SU-DHL-6 (cell line): ENCODE results near the gene TBC1D10B.

Experiments
- H2AFZ ChIP-seq: fragments of 200-600 bp; sonication (generic); 2 replicates; pipeline ENCODE4 v1.6.1; 2014; ENCODE audit warnings: low read depth, mild to moderate bottlenecking, moderate library complexity, mixed read lengths, antibody characterized with exemption, low read length; ENCODE audit not compliant: severe bottlenecking
- H3F3A ChIP-seq: fragments of 200-600 bp; shearing (Covaris generic); 2 replicates; pipeline ENCODE4 v1.6.0; 2016; ENCODE audit warnings: antibody characterized with exemption, mild to moderate bottlenecking; ENCODE audit not compliant: insufficient read depth
- H3K27ac ChIP-seq: fragments of 200-600 bp; sonication (generic); 2 replicates; pipeline ENCODE4 v1.5.1; 2016; ENCODE audit warnings: low read depth, mild to moderate bottlenecking, low read length, moderate library complexity, mixed read lengths
- H3K27me3 ChIP-seq: fragments of 200-600 bp; sonication (generic), shearing (Covaris generic); 2 replicates; pipeline ENCODE4 v1.6.0; 2014; ENCODE audit warnings: mild to moderate bottlenecking, low read length
- H3K36me3 ChIP-seq: fragments of 200-600 bp; sonication (generic); 2 replicates; pipeline ENCODE4 v1.6.1; 2014; ENCODE audit warnings: mild to moderate bottlenecking, low read length, mixed read lengths
- H3K4me2 ChIP-seq: fragments of 300-600, 200-600 bp; shearing (Covaris generic), sonication (generic); 2 replicates; pipeline ENCODE4 v1.6.0; 2014; ENCODE audit warnings: low read length, low read depth, mild to moderate bottlenecking; ENCODE audit not compliant: poor library complexity, severe bottlenecking
- H3K4me3 ChIP-seq: fragments of 200-600 bp; sonication (generic); 2 replicates; pipeline ENCODE4 v1.5.1; 2014; ENCODE audit warnings: antibody characterized with exemption, low read length, mild to moderate bottlenecking, mixed read lengths; ENCODE audit not compliant: insufficient read depth, poor library complexity, severe bottlenecking
- H3K79me2 ChIP-seq: fragments of 200-600 bp; sonication (generic); 2 replicates; pipeline ENCODE4 v1.6.1; 2014; ENCODE audit warnings: mild to moderate bottlenecking, low read length, moderate library complexity; ENCODE audit not compliant: insufficient read depth
- H3K9ac ChIP-seq: fragments of 200-600 bp; sonication (generic); 2 replicates; pipeline ENCODE4 v1.7.0; 2014; ENCODE audit warnings: mild to moderate bottlenecking, low read length
- H3K9me2 ChIP-seq: fragments of 200-600 bp; sonication (generic); replicated peaks from 2 replicates; pipeline ENCODE4 v1.6.1; 2014; ENCODE audit warnings: low read length; ENCODE audit not compliant: insufficient read depth
- H3K9me3 ChIP-seq: fragments of 200-600 bp; sonication (generic); 2 replicates; pipeline ENCODE4 v1.6.1; 2014; ENCODE audit warnings: low read length, mixed read lengths; ENCODE audit not compliant: insufficient read depth
- H4K20me1 ChIP-seq: fragments of 200-600 bp; sonication (generic); 2 replicates; pipeline ENCODE4 v1.6.1; 2014; ENCODE audit warnings: low read depth, mild to moderate bottlenecking, antibody characterized with exemption, low read length, moderate library complexity, mixed read lengths
- EZH2phosphoT487 ChIP-seq: fragments of 200-600 bp; sonication (generic), shearing (Covaris generic); conservative IDR thresholded peaks from 2 replicates; pipeline ENCODE4 v1.6.1; 2018; ENCODE audit warnings: mild to moderate bottlenecking, antibody characterized with exemption, low read length, moderate library complexity, mixed read lengths
- TF ChIP-seq, protein P1 (sequence below): fragments of 200-600 bp; sonication (generic); IDR thresholded peaks from one replicate; pipeline ENCODE4 v1.5.1; 2017; ENCODE audit warnings: antibody characterized with exemption, mild to moderate bottlenecking, low read length, moderate library complexity; ENCODE audit not compliant: insufficient read depth, poor library complexity, severe bottlenecking

TBC1D10B gene

DNA sequence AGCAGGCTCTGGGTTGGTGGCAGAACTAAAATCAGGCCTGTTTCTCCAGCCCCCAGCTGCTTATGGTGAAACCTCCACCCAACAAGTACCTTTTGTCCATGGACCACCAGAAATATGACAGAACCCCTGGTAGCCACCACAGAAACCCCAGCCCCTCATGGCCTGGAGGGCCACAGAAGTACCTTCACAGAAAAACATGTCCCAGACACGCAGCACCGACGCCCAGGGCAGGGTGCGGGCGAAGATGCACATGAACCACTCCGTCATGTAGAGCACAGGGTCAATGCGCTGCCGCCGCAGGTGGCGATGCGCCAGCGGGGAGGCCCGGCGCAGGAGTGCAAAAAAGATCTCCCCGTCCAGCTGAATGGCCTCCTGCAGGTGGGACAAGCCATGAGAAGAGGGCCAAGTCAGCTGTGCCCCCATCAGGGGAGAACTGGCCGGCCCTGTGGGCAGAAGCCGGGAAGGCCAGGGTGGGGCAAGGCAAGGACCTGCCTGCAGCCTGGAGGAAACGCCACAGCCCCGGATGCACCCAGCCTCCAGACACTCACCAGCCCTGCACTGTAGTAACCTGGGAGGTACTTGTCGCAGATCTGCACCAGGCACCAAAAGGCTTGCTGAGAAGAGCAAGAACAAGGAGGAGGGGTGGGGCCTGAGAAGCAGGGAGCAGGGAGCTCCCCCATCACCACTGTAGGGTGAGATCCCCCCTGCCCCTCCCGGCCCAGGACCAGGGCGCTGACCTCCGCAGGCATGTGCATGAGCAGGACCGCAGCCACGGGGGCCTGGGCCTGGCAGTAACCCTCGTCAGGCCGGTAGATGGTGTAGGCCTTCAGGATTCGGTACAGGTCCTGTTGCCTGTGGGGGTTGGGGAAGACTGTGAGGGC is 11.1 kb downstream of the TBC1D10B start:
- H3K9me3 ChIP-seq, result no peaks in the 10 kb centered on the region
- H3K4me3 ChIP-seq, result no peak overlapping the region
- no peaks in the 10 kb centered on the region for H3K27me3 ChIP-seq
- no peaks in the 10 kb centered on the region for H4K20me1 ChIP-seq
- H3K79me2 ChIP-seq, result peaks cover 35% of the 10 kb centered on the region
- no peaks in the 10 kb centered on the region for H3K9me2 ChIP-seq
- TF ChIP-seq, protein P1, sequence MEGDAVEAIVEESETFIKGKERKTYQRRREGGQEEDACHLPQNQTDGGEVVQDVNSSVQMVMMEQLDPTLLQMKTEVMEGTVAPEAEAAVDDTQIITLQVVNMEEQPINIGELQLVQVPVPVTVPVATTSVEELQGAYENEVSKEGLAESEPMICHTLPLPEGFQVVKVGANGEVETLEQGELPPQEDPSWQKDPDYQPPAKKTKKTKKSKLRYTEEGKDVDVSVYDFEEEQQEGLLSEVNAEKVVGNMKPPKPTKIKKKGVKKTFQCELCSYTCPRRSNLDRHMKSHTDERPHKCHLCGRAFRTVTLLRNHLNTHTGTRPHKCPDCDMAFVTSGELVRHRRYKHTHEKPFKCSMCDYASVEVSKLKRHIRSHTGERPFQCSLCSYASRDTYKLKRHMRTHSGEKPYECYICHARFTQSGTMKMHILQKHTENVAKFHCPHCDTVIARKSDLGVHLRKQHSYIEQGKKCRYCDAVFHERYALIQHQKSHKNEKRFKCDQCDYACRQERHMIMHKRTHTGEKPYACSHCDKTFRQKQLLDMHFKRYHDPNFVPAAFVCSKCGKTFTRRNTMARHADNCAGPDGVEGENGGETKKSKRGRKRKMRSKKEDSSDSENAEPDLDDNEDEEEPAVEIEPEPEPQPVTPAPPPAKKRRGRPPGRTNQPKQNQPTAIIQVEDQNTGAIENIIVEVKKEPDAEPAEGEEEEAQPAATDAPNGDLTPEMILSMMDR, result no peak
- TF ChIP-seq EZH2phosphoT487, result no peak
- H3K9ac ChIP-seq, result no peak overlapping the region
- H3K4me2 ChIP-seq, result no peak overlapping the region
- no peak overlapping the region for H2AFZ ChIP-seq
- H3K36me3 ChIP-seq, result peaks cover 5% of the 10 kb centered on the region; the same call in 1 of the 2 replicates
- H3K27ac ChIP-seq, result no peak overlapping the region
- H3F3A ChIP-seq, result peaks cover 15% of the 10 kb centered on the region

DNA sequence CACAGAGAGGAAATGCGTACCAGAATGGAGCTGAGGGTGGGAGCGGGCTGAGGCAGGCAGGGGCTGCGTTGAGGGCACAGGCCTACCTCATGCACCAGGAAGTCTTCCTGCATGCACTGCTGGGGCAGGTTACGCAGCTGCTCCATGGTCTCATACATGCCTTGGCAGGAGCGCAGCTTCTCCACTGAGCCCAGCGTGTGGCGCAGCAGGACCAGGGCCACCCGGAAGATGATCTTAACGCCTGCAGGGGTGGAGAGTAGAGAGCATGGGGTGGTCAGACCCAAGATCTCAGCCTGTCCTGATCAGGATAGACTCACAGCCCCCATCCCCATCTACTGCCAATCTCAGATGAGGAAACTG is 11.7 kb downstream of the TBC1D10B start:
- H3K27ac ChIP-seq, result no peak overlapping the region
- H3K9me2 ChIP-seq, result no peaks in the 10 kb centered on the region
- no peak overlapping the region for H3K4me3 ChIP-seq
- peaks cover 5% of the 10 kb centered on the region; the same call in 1 of the 2 replicates for H3K36me3 ChIP-seq
- H3K79me2 ChIP-seq, result peaks cover 35% of the 10 kb centered on the region
- H2AFZ ChIP-seq, result no peak overlapping the region
- no peak overlapping the region for H3K9ac ChIP-seq
- TF ChIP-seq, protein P1, result no peak
- TF ChIP-seq EZH2phosphoT487, result no peak
- no peaks in the 10 kb centered on the region for H4K20me1 ChIP-seq
- H3K4me2 ChIP-seq, result no peak overlapping the region
- peaks cover 15% of the 10 kb centered on the region for H3F3A ChIP-seq
- no peaks in the 10 kb centered on the region for H3K9me3 ChIP-seq
- H3K27me3 ChIP-seq, result no peaks in the 10 kb centered on the region

DNA sequence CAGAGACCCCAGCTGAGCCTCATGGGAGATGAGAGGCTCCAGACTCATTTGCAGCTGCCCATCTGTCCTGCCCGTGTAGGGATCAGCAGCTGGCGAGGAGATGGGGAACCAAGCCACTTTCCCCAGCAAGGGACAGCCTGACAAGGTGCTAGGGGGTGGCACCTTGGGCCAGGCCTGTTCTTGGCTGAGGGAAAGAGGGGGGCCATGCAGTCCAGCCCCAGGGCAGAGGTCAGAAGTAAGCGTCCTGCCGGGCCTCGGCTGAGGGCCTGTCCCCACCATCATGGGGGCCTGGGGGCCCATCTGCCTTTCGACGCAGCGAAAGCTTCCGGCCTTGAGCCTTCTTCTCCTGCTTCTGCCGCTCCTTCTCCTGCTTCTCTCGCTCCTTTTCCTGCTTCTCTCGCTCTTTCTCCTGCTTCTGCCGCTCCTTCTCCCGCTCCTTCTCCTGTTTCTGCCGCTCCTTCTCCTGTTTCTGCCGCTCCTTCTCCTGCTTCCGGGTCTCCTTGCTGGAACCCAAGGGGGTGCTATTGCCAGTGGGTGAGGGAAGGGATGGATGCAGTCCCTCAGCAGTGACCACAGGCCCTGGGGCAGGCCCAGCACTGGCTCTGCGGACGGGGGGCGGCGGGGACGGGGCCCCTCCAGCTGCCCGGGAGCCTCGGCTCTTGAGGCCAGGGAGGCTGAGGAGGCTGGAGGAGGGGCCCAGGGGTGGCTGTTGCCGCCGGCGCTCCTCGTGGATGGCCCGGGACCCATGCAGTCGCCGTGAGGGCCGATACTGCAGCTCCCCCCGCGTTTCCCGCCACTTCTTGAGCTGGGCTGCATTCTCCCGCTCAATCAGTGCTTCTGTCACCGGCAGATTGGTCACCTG is 12.3 kb downstream of the TBC1D10B start:
- TF ChIP-seq, protein P1, result no peak
- no peak for TF ChIP-seq EZH2phosphoT487
- Histone ChIP-seq H2AFZ (no peak overlapping the region), H3K27me3 (no peaks in the 10 kb centered on the region), H3K36me3 (peaks cover 5% of the 10 kb centered on the region; the same call in 1 of the 2 replicates), H3K9me2 (no peaks in the 10 kb centered on the region), H3K79me2 (peaks cover 34% of the 10 kb centered on the region), H4K20me1 (no peaks in the 10 kb centered on the region), H3K4me3 (no peak overlapping the region), H3K9me3 (no peaks in the 10 kb centered on the region), H3K9ac (no peak overlapping the region), H3F3A (peaks cover 15% of the 10 kb centered on the region), H3K27ac (no peak overlapping the region), H3K4me2 (no peak overlapping the region)
